Limb (tissue), 2 donors: ENCODE results near the gene GPATCH4.

Experiments
- DNase-seq, 2 donors: peaks; one replicate each; pipeline ENCODE4 v3.0.0-alpha.2; 2016; ENCODE audit errors: extremely low spot score in 2 of 2

GPATCH4 gene

DNA sequence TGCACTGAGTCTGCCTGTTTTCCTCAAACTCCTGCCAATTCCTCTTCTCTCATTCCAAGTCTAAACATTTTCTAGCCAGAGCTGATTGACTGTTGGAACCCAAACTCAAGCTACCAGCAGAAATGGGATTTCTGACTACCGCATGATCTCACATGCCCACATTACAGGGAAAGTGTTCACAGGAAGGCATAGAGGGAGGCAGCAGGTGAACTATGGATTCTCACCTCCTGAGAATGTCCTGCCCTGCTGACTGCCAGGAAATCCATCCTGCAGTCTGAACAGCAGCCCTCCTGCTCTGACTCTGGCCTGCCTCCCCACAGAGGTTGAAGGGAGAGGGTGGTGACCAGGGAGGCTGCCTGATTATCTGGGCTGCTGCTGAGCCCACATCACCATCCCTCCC, 51.4 kb downstream of the GPATCH4 start:
- DNase-seq, result no peak

DNA sequence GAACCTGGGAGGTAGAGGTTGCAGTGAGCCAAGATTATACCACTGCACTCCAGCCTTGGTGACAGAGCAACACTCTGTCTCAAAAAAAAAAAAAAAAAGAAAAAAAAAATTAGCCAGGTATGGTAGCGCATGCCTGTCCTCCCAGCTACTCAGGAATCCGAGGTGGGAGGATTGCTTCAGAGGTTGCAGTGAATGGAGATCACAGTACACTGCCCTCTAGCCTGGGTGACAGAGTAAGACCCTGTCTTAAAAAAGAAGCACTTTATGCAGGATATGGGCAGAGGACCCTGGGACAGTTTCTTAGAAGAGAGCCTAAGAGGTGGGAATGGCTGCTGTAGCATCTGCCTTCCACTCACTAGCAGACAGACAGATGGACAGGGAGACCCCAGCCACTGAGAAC, 51.9 kb downstream of the GPATCH4 start:
- DNase-seq, result no peak

DNA sequence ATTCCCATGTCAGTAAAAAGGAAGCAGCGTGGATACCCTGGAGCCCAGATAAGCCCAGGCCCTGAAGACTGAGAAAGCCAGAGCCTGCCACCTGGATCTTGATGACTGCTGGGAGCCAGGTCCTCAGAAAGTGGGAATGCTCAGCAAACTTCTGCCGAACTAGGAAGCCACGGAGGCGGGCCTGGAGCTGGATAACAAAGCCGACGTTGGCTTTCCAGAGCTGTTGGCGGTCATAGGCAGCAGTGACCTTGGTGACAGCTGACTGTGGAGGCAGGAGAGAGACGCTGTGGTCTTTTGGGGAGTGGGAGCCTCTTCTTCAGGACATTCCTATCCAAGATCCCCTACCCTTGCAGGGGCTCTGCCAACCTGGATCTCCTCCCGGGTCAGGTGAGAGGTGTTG, 53.3 kb downstream of the GPATCH4 start:
- DNase-seq, result no peak

DNA sequence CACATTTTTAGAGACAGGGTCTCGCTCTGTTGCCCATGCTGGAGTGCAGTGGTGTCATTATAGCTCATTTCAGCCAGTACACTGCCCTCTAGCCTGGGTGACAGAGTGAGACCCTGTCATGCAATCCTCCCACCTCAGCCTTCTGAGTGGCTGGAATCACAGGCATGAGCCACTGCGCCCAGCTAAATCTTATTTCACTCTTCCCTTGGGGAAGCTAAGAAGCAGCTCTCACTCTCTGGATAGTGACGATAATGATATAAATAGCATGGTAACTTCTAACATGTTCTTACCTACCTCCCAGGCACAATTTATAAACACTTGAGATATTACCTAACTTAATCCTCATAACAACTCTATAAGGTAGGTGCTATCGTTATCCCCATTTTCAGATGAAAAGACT, 53.8 kb downstream of the GPATCH4 start:
- no peak for DNase-seq

DNA sequence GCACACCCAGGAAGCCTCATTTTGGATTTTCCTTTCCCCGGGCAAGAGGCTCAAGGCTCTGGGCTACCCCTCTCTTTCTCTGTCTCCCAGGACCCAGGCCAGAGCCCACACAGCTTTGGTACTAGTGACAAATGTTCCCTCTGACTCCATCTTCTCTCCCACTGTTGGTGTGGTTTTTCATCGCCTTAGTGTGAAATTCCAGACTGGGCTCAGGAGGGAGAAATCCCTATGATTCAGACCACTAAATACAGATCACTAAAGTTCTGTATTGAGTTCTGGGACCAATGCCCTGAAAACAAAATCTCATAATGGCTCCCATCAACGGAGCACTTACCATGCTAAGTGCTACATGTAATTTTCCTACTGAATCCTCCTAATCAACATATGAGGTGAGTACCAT, 55.0 kb downstream of the GPATCH4 start:
- DNase-seq, result no peak

DNA sequence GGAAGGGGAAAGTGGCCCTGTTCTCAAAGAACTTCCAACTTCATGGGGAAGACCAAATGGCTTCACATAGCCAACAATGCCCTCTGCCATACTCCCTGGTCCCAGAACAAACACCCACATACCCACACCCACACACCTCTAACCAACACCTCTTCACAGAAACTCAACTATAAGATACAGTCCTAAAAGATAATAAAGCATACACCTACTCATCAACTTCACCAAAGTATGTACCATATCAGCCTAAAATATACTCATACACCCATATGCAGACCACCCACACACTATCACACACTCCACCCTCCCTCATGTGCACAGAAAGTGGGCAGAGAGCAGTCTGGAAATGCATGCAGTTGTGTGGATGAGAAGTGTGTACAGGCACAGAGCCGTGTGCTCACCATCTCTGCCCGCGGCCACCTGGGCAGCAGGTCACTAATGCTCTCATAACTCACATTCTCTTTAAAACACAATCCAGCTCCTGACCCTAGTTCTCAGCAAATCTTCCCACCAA, 56.6 kb downstream of the GPATCH4 start:
- no peak for DNase-seq
